NCI-H2029 treated with DMSO at 0.1 percent for 48 hours (cell line): ENCODE data around the gene TNNT2.

Source experiments
- DNase-seq: peaks from one replicate; lab custom pipeline; 2025; lab: John Stamatoyannopoulos, UW

TNNT2 gene

GRCh38 chr1:201376464-201377374, 761 bp downstream of the TNNT2 start:
- DNase-seq: no peak

GRCh38 chr1:201376107-201376463, 1.4 kb downstream of the TNNT2 start:
- DNase-seq: no peak

DNA sequence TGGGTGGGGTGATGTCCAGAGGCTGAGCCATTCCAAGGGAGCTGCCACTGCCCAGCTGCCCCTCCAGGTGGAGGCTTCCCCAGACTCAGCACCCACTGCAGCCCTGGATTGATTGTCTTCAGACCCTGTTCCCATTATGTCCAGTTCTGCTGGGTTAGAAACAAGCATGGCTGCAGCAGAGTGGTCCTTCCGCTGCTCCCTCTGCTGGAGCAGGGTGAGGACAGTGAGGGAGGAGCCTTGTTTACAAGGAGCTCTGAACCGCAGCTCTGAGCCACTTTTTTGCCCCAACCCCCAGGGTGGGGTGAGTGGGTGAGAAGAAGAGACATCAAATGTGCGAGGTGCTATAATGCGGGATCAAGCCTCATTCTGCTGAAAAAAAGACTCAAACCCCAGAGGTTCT, 2.3 kb downstream of the TNNT2 start:
- DNase-seq: no peak

- peak; percentile 37 for DNase-seq
Measured at GRCh38 chr1:201374364-201374763, 3.1 kb downstream of the TNNT2 start.

DNA sequence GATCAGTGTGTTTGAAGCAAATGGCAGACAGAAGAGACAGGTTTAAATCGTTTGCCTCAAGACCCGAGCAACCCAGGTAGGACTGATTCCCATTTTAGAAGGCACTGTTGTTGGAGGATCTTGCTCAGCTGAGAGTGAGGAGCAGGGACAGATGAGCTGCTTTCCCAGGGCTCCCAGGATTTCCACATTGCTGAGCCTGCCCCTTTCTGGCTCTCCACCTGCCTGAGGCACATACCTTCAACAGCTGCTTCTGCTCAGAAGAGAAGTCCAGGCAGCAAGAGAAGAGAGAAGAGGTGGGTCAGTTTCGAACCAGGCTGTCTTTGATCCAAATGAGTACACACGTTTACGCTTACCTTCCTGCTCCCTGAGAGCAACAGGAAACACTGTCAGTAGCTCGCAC, 5.7 kb downstream of the TNNT2 start:
- no peak for DNase-seq

GRCh38 chr1:201371276-201371675, 6.2 kb downstream of the TNNT2 start:
- DNase-seq: no peak

DNA sequence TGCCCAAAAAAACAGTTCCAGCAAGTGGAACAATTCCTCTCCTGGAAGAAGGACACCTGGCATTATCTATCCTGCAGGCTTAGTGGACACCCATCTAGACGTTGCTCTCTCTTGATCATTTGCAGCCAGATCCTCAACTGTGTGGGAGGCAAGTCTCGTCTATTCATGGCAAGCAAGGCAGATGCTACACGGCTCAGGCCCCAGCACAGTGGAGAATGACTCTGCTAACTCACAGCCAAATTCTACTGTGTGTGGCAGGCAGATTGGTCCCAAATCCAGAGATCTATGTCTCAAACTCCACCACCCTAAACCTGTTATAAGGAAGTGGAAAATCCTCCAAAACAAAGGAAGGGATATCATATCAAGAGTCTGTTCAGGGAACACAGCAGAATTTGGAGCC, 7.0 kb downstream of the TNNT2 start:
- DNase-seq: no peak

DNA sequence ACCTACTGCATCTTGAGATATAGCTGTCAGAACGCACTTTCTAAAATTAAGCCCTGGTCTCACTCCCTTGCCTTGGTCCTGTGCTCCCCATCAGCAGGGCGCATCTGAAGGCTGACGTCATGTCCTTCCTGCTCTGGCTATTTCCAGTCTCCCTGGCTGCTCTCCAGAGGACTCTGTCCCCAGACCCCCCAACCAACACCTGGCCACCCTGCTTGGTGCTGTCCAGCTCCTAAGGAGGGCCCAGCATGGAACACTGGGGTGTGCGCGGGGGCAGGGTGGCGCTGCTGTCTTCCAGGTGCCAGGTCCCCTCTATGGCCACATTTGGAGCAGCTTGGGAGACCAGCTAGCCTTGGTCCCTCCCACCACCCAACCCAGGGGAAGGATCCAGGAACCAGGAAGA, 8.3 kb downstream of the TNNT2 start:
- no peak for DNase-seq

DNA sequence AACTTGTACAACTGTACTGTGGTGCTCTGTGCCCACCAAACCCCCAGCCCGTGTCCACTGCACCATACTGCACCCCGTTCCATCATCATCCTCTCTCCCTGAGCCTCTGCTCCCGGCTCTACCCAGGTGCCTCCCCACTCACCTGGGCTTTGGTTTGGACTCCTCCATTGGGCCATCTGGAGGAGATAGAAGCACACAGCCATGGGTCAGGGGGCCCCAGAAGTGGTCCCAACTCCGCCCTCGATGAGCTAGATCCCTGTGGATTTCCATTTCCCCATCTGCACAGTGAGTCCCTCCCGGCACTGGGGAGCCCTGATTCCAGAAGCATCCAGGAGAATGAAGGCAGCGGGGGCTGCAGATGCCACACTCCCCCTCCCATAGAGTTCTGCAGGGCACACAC, 10.8 kb downstream of the TNNT2 start:
- DNase-seq: no peak

DNA sequence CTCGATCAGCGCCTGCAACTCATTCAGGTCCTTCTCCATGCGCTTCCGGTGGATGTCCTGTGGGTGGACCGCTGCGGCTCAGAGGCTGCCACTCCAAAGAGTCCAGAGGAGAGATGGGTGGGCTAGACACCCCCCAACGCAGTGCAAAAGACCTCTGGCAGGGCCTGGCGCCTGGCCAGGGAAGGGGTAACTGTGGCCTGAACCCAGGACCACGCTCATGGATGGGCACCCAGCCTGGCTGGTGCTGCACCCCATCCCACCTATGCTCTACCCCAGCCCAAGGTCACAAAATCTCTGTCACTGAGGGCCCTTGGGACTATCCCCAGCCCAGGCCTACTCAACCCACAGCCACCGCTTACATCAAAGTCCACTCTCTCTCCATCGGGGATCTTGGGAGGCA, 12.2 kb downstream of the TNNT2 start:
- DNase-seq: no peak

DNA sequence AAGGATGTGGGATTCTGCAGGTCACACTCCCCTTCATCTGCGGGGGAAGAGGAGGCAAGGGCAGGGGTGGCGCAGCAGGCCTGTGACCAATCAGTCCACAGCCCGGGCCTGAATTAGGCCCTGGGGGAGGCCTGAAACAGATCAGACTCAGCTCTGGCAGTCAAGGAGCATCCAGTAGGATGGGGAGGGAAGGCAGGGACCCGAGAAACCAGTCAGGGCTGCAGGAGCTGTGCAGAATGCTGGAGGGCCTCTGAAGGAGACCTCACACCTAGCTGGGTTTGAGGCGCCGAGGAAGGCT, 12.7 kb downstream of the TNNT2 start:
- DNase-seq: no peak

GRCh38 chr1:201363467-201363866, 14.0 kb downstream of the TNNT2 start:
- DNase-seq: no peak

DNA sequence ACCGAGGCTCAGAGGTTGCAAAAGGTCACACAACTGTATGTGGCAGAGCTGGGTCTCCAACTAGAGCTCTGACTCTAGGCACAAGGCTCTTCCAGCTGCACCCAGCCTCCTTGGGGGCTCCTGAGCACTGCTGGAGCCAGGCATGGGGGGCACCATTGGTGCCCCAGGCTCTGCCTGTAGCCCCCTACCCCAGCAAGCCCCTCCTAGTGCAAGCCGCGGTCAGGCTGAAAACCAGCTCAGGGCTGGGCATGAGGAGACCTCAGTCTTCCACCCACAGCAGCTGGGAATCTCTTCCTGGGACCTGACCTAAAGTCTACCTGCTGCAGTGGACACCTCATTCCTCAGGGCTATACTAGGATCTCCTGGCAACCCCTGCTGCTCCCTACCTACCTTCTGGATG, 14.6 kb downstream of the TNNT2 start:
- DNase-seq: no peak

GRCh38 chr1:201361652-201362504, 15.6 kb downstream of the TNNT2 start:
- DNase-seq: no peak

DNA sequence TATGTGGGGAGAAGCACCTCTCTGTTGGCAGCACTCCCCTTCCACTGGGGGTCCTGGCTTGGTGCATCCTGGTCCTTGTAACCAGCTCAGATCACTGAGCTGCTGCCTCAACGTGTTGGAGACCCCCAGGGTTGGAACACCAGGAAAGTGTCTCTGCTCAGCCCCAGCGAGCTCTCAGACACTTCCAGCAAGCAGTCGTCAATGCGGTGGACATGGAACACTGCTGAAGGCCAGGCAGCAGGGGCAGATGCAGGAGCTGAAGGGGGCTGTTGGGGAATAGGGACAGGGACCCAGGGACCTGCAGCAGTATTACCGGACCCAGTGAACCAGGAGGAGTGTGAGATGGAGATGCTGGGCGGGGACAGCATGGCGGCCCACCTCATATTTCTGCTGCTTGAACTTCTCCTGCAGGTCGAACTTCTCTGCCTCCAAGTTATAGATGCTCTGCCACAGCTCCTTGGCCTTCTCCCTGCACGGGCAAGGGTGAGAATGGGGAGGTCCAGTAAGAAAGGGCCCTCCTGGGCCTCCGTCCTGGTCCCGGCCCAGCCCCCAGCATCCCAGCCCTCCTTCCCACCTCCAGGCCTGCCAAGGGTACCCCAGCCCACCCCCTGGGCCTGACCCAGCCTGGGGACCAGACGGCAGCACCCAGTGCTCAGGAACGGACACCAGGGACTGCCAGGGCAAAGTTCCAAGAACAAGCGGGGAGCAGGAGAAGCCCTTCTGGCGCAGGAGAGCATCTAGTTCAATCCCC, 16.4 kb downstream of the TNNT2 start:
- DNase-seq: no peak

GRCh38 chr1:201360486-201360885, 17.0 kb downstream of the TNNT2 start:
- no peak for DNase-seq

- no peak for DNase-seq
Measured at GRCh38 chr1:201359873-201360210, 17.6 kb downstream of the TNNT2 start.

DNA sequence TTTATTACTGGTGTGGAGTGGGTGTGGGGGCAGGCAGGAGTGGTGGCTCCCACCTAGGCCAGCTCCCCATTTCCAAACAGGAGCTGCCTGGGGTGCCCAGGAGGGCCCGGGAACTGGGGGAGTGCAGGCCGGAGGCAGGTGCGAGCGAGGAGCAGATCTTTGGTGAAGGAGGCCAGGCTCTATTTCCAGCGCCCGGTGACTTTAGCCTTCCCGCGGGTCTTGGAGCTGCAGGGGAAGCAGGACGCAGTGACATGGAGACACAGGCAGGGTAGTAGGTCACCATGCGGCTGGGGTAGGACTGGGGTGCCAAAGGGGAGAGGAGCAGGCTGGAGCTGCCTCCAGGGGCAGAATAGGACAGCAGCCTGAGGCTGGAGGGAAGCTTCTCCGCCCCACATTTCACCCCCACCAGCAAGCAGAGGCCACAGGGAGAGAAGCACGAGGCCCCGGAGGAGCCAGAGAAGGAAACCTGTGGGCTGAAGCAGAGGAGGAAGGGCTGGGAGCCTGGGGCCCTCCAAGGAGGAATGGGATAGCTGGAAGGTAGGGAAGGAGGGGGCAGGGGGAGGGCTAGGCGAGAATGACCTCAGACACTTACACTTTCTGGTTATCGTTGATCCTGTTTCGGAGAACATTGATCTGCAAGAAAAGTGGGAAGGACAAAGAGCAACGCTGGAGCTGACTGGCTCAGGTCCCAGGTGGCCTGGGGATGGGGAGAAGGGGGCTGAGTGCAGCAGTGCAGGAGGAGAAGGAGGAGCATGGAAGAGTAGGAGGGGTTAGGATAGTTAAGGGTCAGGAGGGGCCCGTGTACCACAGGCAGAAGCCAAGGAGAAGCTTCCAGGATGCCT, 18.2 kb downstream of the TNNT2 start:
- no peak for DNase-seq

DNA sequence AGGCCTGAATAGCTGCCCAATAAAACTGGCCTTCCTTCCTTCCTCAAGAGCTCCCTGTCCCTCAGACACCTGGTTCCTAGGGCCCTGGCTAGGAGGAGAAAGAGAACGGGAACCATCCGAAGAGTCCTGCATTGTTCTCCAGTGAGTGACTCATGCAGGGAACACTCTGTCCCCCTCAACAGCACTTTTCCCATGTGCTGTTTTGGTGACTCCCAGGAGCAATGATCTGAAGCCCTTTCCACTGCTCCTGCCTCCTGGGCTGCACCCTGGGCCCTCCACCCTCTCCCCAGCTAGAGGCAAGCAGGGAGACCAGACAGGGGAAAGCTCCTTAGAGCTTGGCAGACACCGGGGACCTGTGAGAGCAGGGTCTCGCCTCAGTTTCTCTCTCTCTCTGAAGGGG, 18.9 kb downstream of the TNNT2 start:
- no peak for DNase-seq

DNA sequence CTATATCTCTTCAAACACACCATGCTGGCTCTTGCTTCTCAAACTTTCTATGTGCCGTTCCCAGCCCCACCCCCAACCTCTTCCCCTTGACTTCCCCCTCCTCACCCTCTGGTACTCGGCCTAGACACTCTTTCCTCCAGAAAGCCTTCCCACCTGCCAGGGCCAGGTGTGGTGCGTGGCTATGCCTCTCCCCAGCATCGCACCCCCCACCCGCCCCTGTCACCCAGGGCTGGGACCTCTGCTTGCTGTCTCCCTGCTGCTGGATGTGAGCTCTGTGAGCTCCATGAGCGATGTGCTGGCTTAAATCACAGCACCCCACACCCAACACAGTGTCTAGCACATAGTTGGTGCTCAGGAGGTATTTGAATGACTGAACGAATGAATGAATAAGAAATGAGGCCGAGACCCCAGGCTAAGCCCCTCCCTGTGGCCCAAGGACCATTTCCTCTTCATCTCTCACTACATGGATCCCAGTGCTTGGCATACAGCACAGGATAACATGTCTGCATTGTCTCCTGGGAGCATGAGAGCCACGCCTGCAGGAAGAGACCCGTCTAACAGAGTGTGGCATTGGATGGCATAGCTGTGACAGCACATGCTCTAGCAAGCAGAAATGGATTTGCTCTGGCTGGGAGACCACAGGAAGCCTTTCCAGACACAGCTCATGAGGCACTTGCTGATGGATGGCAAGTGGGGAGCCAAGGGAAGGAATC, 19.7 kb downstream of the TNNT2 start:
- no peak for DNase-seq

DNA sequence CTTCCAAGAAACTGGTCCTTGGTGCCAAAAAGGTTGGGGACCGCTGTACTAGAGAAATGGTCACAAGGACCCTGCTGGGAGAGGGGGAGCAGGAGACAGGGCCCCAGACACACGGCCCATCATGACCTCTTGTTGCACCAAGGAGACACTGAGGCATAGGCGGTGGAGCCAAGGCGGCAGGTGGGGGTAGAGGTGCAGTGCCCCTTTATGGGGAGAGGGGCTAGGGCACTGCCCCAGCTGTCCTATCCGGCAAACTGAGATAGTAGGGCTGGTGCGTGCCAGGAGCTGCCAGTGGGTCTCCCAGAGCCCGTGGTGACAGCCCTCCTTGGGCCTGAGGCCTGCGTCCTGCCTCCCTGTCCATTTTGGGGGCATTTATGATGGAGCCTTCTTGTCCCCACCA, 20.3 kb downstream of the TNNT2 start:
- DNase-seq: no peak
